ENCODE measurements around the gene ATF6.

ATF6 gene

GRCh38 chr1:161890574-161890973 is 124.5 kb downstream of the ATF6 start:
- DNase-seq (ENCODE audit: low spot score), result no peak

GRCh38 chr1:161899091-161899490 is 133.0 kb downstream of the ATF6 start:
- DNase-seq (ENCODE audit: low spot score), result no peak

- no peak for DNase-seq (ENCODE audit: low spot score)
Observed at GRCh38 chr1:161900160-161900559, 134.0 kb downstream of the ATF6 start.

- DNase-seq (ENCODE audit: low spot score), result no peak
Observed at GRCh38 chr1:161902182-161902581, 136.1 kb downstream of the ATF6 start.

GRCh38 chr1:161905269-161905884 is 139.3 kb downstream of the ATF6 start:
- DNase-seq (ENCODE audit: low spot score), result no peak

GRCh38 chr1:161907265-161907664 is 141.1 kb downstream of the ATF6 start:
- no peak for DNase-seq (ENCODE audit: low spot score)

GRCh38 chr1:161908264-161908663 is 142.1 kb downstream of the ATF6 start:
- DNase-seq (ENCODE audit: low spot score), result no peak

- no peak for DNase-seq (ENCODE audit: low spot score)
Observed at GRCh38 chr1:161910604-161911003, 144.5 kb downstream of the ATF6 start.

GRCh38 chr1:161913482-161914140 is 147.5 kb downstream of the ATF6 start:
- no peak for DNase-seq (ENCODE audit: low spot score)

GRCh38 chr1:161914595-161914994 is 148.5 kb downstream of the ATF6 start:
- DNase-seq (ENCODE audit: low spot score), result no peak

GRCh38 chr1:161915051-161915503 is 149.0 kb downstream of the ATF6 start:
- no peak for DNase-seq (ENCODE audit: low spot score)

GRCh38 chr1:161915978-161916377 is 149.9 kb downstream of the ATF6 start:
- DNase-seq (ENCODE audit: low spot score), result no peak

- no peak for DNase-seq (ENCODE audit: low spot score)
Observed at GRCh38 chr1:161919229-161919628, 153.1 kb downstream of the ATF6 start.

- DNase-seq (ENCODE audit: low spot score), result no peak
Observed at GRCh38 chr1:161921491-161921890, 155.4 kb downstream of the ATF6 start.

GRCh38 chr1:161921990-161922389 is 155.9 kb downstream of the ATF6 start:
- DNase-seq (ENCODE audit: low spot score), result no peak

GRCh38 chr1:161928056-161928455 is 161.9 kb downstream of the ATF6 start:
- DNase-seq (ENCODE audit: low spot score), result no peak

- DNase-seq (ENCODE audit: low spot score), result no peak
Observed at GRCh38 chr1:161929137-161929536, 163.0 kb downstream of the ATF6 start.

- DNase-seq (ENCODE audit: low spot score), result no peak
Observed at GRCh38 chr1:161930064-161930463, 163.9 kb downstream of the ATF6 start.

- peak; percentile 58 for DNase-seq (ENCODE audit: low spot score)
Observed at GRCh38 chr1:161932668-161933067, 166.5 kb downstream of the ATF6 start.

- DNase-seq (ENCODE audit: low spot score), result no peak
Observed at GRCh38 chr1:161933592-161934588, 167.8 kb downstream of the ATF6 start.

GRCh38 chr1:161935264-161935663 is 169.1 kb downstream of the ATF6 start:
- no peak for DNase-seq (ENCODE audit: low spot score)

GRCh38 chr1:161936786-161937185 is 170.7 kb downstream of the ATF6 start:
- no peak for DNase-seq (ENCODE audit: low spot score)

All from cerebellar cortex (tissue), 1 donor.